Amniotic epithelial cell (primary cell): ENCODE results near the gene GPR35.
A peak's percentile ranks its signal among the peaks of the same experiment; 100 is the strongest.
"Not testable (repeated sequence)": the region's sequence is repeated elsewhere in the genome, so short reads cannot be mapped to it uniquely, and the experiment has no call there.

ENCODE experiments used
- DNase-seq: peaks from one replicate; pipeline ENCODE4 v3.0.0-alpha.2; 2010; ENCODE audit warnings: low read depth

GPR35 gene

GRCh38 chr2:240603081-240603835, 22.0 kb upstream of the GPR35 start:
- DNase-seq: no peak

DNA sequence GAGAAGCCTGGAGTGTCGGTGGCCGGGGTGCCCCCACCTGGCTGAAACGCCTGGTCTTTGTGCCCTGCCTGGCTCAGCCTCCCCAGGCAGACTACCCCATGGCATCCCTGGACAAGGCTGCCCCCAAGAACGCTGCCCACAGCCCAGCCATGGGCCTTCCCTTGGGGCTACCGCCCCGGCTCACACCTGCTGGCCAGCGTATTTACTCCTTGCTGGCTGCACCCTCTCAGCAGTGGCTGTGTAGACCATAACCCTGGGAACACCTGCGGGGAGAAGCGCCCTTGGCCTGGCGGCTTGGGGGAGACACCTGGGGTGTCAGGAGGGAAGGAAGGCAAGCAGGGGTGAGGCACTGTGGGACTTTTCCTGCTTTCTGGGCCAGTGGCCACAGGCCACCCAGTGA, 21.4 kb upstream of the GPR35 start:
- DNase-seq: no peak

DNA sequence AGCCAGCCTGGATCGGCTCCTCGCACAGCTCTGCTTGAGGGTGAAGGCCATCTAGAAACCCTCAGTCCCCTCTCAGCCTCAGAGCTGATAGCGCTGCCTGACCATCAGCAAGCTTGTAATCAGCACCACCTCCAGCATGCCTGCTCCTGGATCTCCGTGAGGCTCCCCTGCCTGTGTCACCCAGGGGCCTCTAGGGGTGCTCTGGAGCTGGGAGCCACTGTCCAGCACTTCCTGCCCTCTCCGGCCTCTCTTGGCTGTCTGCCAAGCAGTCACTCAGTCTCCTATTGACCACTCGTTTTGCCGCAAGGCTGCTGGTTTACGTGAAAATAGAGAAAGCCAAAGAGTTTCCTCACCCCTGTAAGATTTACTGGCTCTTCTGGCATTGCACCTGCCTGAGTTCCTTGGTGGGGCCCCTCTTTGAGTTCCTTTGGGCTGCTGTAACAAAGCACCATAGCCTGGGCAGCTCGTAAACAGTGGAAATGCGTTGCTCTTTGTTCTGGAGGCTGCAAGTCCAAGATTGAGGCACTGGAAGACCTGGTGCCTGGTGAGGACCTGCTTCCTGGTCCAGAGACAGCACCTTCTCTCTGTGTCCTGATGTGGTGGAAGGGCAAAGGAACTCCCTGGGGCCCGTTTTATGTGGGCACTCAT, 20.9 kb upstream of the GPR35 start:
- DNase-seq: peak; percentile 71

DNA sequence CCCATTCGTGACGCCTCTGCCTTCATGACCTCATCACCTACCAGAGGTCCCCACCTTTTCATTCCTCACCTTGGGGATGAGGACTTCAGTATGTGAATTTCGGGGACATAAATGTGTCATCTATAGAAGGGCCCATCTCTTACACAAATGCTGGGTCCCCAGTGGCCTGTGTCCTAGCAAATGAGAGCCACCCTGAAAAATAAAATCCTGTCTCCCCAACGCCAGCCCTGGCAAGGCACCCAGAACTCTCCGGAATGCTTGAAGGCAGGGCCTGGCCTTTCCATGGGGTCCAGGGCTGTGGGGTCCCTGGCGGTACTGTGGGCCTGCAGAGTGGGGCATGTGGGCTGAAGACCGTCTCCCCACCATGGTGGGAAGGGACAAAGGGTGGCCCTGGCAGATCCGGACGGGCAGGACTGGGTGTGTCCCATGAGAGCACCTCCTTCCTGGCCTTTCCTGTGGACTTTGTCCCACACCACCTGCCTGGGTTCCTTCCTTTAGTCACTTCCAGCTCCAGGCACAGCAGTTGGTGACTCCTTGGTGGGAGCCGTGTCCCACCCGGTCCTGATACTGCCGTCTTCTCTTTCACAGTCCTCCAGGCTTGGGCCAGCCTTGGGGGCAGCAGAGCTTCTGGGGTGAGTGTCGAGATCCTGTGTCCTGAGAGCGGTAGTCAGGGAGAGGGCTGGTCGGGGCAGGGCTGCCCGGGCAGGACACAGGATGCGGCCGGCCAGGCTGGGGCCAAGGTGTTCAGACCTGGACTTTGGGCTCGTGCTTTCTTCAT, 20.2 kb upstream of the GPR35 start:
- DNase-seq: no peak

GRCh38 chr2:240605867-240606743, 19.2 kb upstream of the GPR35 start:
- DNase-seq: no peak

- no peak for DNase-seq
Measured at GRCh38 chr2:240611601-240612210, 13.6 kb upstream of the GPR35 start.

GRCh38 chr2:240613781-240614180, 11.5 kb upstream of the GPR35 start:
- DNase-seq: no peak

GRCh38 chr2:240614391-240614790, 10.9 kb upstream of the GPR35 start:
- DNase-seq: no peak

GRCh38 chr2:240615396-240615795, 9.9 kb upstream of the GPR35 start:
- no peak for DNase-seq

DNA sequence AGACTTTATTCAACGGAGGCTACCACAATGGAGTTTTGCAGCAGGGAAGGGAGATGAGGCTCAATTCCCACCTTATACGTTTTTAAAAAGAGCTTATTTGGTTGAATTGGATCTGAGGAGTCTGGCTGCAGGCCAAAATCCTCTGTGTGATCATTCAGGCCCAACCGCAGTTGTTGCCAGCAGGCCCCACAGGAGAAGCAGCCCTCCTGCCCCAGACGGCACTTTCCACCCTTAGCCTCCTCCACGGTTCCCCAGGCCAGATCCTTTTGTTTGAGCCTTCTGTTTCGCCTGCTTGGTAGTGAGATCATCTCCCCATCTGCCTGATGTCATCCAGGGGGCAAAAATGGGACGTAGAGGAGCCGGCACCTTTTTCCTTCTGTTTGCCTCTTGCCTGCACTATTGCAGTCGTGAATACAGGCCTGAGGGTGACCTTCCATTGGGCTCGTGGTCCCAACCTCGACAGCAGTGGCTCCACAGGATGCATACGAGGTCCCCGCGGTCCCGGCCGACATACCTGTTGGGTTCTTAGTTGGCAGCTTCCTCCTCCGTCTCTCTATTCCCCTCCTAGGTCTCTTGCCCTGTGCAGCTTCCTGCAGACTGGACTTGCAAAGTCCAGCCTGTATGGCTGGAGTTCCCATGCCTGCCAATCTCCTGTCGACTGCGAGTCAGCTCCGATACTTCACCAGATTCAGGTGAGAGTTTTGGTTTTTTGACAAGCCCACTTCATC, 9.3 kb upstream of the GPR35 start:
- DNase-seq: no peak

- DNase-seq: not testable (repeated sequence)
Measured at GRCh38 chr2:240616860-240617666, 8.2 kb upstream of the GPR35 start.

- no peak for DNase-seq
Measured at GRCh38 chr2:240618776-240619175, 6.5 kb upstream of the GPR35 start.

DNA sequence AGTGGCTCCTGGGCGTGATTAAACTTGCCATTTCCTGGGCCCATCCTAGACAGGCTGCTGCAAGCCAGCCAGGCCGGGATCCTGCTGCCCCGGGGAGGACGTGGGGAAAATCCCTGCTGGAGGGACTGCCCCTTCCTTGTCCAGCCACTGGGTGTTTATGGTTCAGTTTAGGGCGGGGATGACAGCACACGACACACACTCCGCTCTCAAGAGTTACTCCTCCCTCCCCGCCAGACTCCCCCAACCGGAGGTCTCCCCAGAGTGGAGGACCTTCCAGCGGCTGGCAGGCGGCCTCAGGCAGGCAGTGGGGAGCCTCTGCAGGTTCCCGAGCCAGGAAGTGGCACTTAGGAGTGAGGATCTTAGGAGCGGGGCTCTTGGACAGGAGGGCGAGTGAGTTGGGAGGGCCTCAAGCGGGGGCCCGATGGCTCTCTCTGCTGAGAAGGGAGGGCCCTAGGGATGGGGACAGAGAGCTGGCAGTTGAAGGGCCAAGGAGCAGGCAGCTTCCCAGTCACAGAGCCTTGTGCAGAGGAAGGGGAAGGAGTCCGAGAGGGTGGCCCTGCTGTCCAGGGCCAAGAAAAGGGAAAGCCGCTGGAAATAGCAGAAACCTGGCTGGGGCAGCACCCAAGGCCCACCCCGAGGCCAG, 5.7 kb upstream of the GPR35 start:
- no peak for DNase-seq

DNA sequence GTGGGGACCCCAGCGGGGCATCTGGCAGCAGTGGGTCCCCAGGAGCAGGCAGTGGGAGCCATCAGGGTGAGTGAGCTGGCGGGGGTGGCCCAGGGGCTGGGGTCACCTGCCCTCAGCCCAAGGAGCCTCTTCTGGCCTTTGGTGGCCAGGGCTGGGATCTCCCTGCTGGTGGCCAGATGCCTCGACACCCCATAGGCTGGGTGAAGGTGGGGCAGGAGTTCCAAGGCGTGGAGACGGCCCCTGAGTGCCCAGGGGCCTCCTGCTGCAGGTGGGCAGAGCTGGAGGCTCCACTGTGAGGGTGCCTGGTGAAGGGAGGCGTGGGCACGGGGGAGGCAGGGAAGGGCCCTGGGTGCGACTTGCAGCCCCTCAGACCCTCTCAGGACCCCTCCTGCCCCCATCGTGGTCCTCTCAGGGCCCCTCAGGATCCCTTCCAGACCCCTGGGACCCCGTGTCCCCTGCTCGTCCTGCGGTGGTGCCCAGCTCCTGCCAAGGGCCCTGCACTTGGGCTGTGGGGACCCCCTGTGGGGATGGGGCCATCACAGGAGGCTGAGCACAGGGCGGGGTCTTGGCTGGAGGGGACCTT, 5.0 kb upstream of the GPR35 start:
- DNase-seq: no peak

GRCh38 chr2:240620859-240621258, 4.4 kb upstream of the GPR35 start:
- DNase-seq: no peak

DNA sequence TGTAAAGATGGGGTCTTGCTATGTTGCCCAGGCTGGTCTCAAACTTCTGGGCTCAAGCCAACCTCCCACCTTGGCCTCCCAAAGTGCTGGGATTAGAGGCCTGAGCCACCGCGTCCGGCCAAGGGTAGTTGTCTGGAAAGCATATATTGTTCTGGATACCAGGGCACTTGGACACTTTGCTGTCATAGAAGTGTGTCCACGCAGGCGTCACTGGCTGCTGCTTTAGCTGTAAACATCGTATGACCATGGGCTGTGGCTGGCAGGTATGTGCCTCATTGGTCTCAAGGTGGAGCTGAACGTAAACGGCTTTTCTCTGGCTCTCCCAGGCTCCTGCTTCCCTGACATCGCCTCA, 3.2 kb upstream of the GPR35 start:
- no peak for DNase-seq

DNA sequence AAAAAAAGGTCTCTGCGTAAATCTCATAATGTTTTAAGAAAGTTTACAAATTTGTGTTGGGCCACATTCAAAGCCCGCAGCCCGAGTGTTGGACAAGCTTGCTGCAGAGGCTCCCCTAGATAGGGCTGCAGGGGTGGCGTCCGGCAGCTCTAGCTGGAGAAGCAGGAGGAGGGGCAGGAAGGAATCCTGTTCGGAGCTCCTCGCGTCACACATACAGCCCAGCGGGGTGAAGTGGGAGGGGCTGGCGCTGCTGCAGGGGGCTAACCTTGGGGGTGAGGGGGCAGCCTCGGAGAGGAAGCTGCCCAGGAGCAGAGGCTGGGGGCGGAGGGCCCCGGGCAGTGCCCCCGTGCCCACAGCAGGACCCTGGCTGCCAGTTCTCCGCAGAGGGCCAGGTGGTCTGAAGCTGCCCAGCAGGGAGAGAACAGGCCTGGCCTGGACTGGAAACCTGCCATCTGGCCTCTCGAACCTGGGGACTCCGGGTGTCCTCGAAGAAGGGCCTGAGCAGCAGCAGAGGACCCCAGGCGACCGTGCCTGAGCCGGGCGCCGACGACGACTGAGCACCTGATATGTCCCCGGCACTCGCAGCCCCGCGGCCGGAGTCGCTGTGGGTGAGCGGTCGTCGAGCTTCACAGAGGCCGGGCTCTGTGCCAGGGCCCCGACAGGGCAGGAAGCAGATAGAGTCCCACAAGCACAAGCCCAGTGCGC, 2.6 kb upstream of the GPR35 start:
- DNase-seq: no peak

DNA sequence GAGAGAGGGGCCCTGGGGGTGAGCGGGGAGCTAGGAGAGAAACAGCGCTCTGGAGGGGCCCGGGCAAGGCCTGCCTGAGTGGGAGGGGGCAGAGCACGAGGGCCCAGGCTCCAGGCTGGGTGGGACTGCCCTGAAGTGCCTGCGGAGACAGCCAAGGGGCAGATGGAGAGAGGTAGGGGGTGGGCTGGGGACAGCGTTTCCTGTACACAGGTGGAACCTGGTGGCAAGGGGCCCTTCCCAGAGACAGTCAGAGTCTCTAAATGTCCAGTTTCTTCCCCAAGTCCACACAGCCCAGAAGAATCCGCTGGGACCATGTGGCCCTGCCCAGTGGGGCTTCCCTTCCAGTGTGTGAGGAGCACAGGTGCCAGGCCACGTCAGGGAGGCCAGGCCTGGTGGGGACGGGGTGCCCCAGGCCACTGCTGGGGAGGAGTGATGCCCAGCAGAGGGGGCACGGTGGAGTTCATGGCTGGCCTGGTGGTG, 1.7 kb upstream of the GPR35 start:
- no peak for DNase-seq
